Measurements from ENCODE around the gene MYL6B. TPM values are rescaled to one million over a fixed set of nuclear protein-coding genes. Genes with fewer than 3 reads are reported as not detected.
"Not testable (repeated sequence)": the region's sequence is repeated elsewhere in the genome, so short reads cannot be mapped to it uniquely, and the experiment has no call there.

MYL6B gene
- total RNA-seq, 2 experiments from 2014 or later = 6.2 to 6.4 TPM

- Histone ChIP-seq H3K27ac (ENCODE audit: low read depth in 1 of 2, low read length in 2 of 2) (no peak overlapping the region), H3K4me3 (ENCODE audit: low read length) (no peak overlapping the region), H3K4me1 (ENCODE audit: insufficient read depth, low read length) (peaks cover 47% of the 10 kb centered on the region), H3K9me3 (ENCODE audit: control insufficient read depth in 1 of 2, insufficient read depth in 1 of 2, low read length in 2 of 2) (no peaks in the 10 kb centered on the region), H3K27me3 (ENCODE audit: control insufficient read depth in 1 of 2, insufficient read depth in 2 of 2, low read length in 2 of 2) (no peaks in the 10 kb centered on the region), H3K36me3 (ENCODE audit: insufficient read depth, low read length) (peaks cover 7% of the 10 kb centered on the region)
- peak overlapping the region; percentile 43 for H3K27ac Mint-ChIP-seq
- no peaks in the 10 kb centered on the region for H3K27me3 Mint-ChIP-seq
- ChIA-PET POLR2A (interaction anchor here (0.7 to 1.6 kb wide), 6 partner anchors 10 to 465 kb away, joined by 3 to 6 read pairs (median 4); partner anchors contain the start of genes ESYT1, SMARCC2 and ZC3H10), CTCF (interaction anchor here (1.2 kb wide), 1 partner anchor 29 kb away, joined by 7 read pairs; no protein-coding TSS in a partner anchor)
- no peaks in the 10 kb centered on the region for H3K9me3 Mint-ChIP-seq
- H3K36me3 Mint-ChIP-seq (ENCODE audit: low read depth) = peaks cover 26% of the 10 kb centered on the region
- TF ChIP-seq CTCF (IDR thresholded peaks at IDR 0.05) = no peak
- H3K4me1 Mint-ChIP-seq (ENCODE audit: low read depth) = peaks cover 48% of the 10 kb centered on the region
- ATAC-seq (ENCODE audit: poor library complexity) = no peak
- DNase-seq = no peak
- intact Hi-C loops (cut with DNase I, micrococcal nuclease) = loop anchor here (5.0 kb wide), 2 partner anchors 32 to 38 kb away; partner anchors contain the start of genes RPL41 (in 1 of the 2), SMARCC2 (in 1 of the 2) and ZC3H10 (in 1 of the 2)
- peak overlapping the region; percentile 49 for H3K4me3 Mint-ChIP-seq
Measured at GRCh38 chr12:56154818-56155217, 2.4 kb downstream of the MYL6B start.

GRCh38 chr12:56155256-56155845 is 3.0 kb downstream of the MYL6B start:
- Histone ChIP-seq H3K9me3 (ENCODE audit: control insufficient read depth in 1 of 2, insufficient read depth in 1 of 2, low read length in 2 of 2) (no peaks in the 10 kb centered on the region), H3K4me1 (ENCODE audit: insufficient read depth, low read length) (peaks cover 52% of the 10 kb centered on the region), H3K36me3 (ENCODE audit: insufficient read depth, low read length) (peaks cover 13% of the 10 kb centered on the region), H3K27me3 (ENCODE audit: control insufficient read depth in 1 of 2, insufficient read depth in 2 of 2, low read length in 2 of 2) (no peaks in the 10 kb centered on the region), H3K4me3 (ENCODE audit: low read length) (no peak overlapping the region), H3K27ac (ENCODE audit: low read depth in 1 of 2, low read length in 2 of 2) (no peak overlapping the region)
- Mint-ChIP-seq H3K4me3 (peak overlapping the region; percentile 49), H3K4me1 (ENCODE audit: low read depth) (peaks cover 50% of the 10 kb centered on the region), H3K36me3 (ENCODE audit: low read depth) (peaks cover 32% of the 10 kb centered on the region), H3K9me3 (no peaks in the 10 kb centered on the region), H3K27ac (peak overlapping the region; percentile 43), H3K27me3 (no peaks in the 10 kb centered on the region)
- DNase-seq (no peak), ATAC-seq (ENCODE audit: poor library complexity) (no peak)
- TF ChIP-seq CTCF (IDR thresholded peaks at IDR 0.05) = no peak
- intact Hi-C loops (cut with DNase I, micrococcal nuclease) = no loop called here
- ChIA-PET CTCF (interaction anchor here (1.2 kb wide), 1 partner anchor 29 kb away, joined by 7 read pairs; no protein-coding TSS in a partner anchor), POLR2A (interaction anchor here (0.7 to 1.6 kb wide), 6 partner anchors 9 to 464 kb away, joined by 3 to 4 read pairs (median 3); partner anchors contain the start of genes SMARCC2 and ZC3H10)

- peak overlapping the region; percentile 60 to 74 for H3K27ac ChIP-seq (ENCODE audit: low read depth in 1 of 2, low read length in 2 of 2)
- Mint-ChIP-seq H3K27ac (peak overlapping the region; percentile 92), H3K4me1 (ENCODE audit: low read depth) (peaks cover 50% of the 10 kb centered on the region), H3K4me3 (peak overlapping the region; percentile 96), H3K36me3 (ENCODE audit: low read depth) (peaks cover 39% of the 10 kb centered on the region)
- ChIA-PET CTCF (interaction anchor here (1.4 kb wide), 1 partner anchor 31 kb away, joined by 10 read pairs; no protein-coding TSS in a partner anchor), POLR2A (interaction anchor here (0.7 to 0.8 kb wide), 3 partner anchors 29 to 932 kb away, joined by 3 to 4 read pairs (median 3); partner anchors contain the start of genes ESYT1 and NAB2)
- not testable (repeated sequence) for ATAC-seq (ENCODE audit: poor library complexity); H3K27me3 Mint-ChIP-seq; H3K27me3 ChIP-seq (ENCODE audit: control insufficient read depth in 1 of 2, insufficient read depth in 2 of 2, low read length in 2 of 2); H3K9me3 ChIP-seq (ENCODE audit: control insufficient read depth in 1 of 2, insufficient read depth in 1 of 2, low read length in 2 of 2); H3K9me3 Mint-ChIP-seq; DNase-seq
- intact Hi-C loops (cut with DNase I, micrococcal nuclease) = loop anchor here in 1 of 2 experiments (1.0 kb wide), 1 partner anchor 30 kb away; no protein-coding TSS in a partner anchor
- H3K36me3 ChIP-seq (ENCODE audit: insufficient read depth, low read length) = peaks cover 25% of the 10 kb centered on the region
- peak overlapping the region; percentile 78 for H3K4me3 ChIP-seq (ENCODE audit: low read length)
- H3K4me1 ChIP-seq (ENCODE audit: insufficient read depth, low read length) = peaks cover 57% of the 10 kb centered on the region
Measured at GRCh38 chr12:56156464-56157200, 4.2 kb downstream of the MYL6B start.
